Islet precursor cell (in vitro differentiated cells): ENCODE results near the gene SAMD4B.
"Not testable (repeated sequence)": the region's sequence is repeated elsewhere in the genome, so short reads cannot be mapped to it uniquely, and the experiment has no call there.

Source experiments
- DNase-seq: peaks from one replicate; pipeline ENCODE4 v3.0.0-alpha.2; 2018

SAMD4B gene, protein sequence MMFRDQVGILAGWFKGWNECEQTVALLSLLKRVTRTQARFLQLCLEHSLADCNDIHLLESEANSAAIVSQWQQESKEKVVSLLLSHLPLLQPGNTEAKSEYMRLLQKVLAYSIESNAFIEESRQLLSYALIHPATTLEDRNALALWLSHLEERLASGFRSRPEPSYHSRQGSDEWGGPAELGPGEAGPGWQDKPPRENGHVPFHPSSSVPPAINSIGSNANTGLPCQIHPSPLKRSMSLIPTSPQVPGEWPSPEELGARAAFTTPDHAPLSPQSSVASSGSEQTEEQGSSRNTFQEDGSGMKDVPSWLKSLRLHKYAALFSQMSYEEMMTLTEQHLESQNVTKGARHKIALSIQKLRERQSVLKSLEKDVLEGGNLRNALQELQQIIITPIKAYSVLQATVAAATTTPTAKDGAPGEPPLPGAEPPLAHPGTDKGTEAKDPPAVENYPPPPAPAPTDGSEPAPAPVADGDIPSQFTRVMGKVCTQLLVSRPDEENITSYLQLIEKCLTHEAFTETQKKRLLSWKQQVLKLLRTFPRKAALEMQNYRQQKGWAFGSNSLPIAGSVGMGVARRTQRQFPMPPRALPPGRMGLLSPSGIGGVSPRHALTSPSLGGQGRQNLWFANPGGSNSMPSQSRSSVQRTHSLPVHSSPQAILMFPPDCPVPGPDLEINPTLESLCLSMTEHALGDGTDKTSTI

DNA sequence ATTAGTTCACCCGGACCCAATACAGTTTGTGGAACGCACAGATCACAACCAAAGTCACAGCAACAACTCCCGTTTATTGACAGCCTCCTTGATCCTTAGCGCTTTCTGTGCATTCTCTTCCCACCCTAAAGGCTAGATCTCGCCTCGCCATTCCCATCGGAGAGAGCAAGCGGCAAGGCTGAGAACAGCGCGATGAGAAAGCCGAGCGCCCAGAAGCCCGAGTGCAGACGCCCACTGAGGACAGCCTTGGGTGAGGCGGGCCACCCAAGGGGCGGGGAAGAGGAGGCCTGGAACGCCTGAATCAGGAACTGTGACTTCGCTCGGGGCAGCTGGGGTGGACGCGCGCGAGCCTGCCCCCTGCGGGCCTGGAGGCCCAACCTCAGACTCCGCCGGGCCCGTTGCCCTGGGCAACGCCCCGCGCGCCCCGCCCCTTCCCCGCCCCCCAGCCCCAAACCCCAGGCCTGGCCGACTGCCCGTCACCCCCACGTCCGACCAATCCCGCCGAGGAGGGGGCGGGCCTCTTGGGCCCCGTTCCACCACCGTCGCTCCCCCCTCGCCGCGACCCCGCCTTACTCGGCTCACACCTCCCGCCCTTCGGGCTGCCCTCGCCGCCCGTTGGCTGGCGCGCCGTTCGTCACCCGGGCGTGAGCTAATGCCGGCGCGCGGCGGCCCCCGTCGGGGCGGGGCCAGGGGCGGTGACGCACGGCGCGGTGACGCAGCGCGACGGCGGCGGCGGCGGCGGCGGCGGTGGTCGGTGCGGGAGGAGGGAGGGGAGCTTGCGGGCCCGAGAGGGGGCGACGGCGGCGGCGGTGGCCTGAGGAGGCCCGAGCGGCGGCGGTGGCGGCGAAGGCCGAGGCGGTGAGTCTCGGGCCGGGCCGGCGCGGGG is at the start of gene SAMD4B:
SAMD4B (plus strand) TSS at position 703 of the 886 bp plus-strand sequence. CDS start 14,473 bp downstream, outside the sequence.
- peak; percentile 100 for DNase-seq

DNA sequence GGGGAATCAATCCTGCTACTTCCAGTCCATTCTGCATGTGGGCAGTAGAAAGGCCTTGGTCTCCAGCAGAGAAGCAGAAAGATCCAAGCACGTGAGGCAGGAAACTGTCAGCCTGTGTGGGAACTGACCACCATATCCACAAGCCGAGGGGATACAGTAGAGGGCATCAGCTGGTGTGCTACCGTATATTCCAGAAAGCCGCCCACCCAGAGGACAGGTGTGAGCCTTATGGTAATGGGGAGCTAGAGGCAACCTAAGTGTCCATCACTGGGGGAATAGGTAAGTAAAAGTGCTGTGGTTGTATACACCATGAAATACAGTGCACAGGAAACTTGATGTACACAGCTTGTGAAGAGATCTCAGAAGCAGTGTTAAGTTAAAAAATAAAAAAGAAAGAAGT is 48.8 kb upstream of the SAMD4B start:
- DNase-seq: no peak

DNA sequence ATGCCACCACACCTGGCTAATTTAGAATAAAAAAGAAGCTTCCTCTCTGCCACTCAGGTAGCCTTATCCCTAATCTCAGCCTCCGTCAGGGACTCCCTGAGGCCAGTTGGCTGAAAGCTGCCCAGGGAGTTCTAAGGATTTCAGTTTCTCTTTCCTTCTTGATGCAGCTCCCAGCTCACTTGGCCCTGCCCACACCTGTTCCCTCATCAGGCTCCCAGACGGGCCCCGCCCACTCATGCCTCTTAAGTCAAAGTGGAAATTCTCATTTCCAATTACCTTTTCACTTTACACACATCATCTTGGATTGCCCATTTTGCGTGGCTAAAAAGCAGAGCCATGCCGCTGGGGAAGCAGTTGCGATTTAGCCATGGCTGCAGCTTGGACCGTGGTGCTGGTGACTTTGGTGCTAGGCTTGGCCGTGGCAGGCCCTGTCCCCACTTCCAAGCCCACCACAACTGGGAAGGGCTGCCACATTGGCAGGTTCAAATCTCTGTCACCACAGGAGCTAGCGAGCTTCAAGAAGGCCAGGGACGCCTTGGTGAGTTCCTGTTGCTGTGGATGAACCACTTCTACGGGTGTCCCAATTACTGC is 46.1 kb upstream of the SAMD4B start, which contains the start of gene IFNL1:
IFNL1 (plus strand) TSS at position 353 of the 591 bp plus-strand sequence; CDS start at position 368, 15 bp downstream.
- peak; percentile 44 for DNase-seq

DNA sequence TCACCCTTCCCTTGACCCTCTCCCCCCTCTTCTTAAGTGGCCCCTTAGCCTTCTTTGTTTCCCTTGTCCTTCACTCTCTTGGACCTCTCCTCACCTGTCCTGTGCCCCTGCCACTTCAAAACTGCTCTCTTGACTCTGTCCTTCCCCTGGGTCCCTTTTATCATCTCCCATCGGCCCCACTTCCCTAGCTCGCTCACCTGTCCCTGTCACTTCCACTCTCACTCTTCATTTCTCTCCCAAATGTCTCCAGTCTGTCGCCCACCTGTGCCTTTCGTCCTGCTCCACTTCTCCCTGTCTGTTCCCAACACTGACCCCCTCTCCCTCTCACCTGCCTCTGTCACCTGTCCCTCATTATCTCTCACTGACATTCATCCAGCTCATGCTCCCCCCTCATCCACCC is 45.3 kb upstream of the SAMD4B start:
- DNase-seq: no peak

DNA sequence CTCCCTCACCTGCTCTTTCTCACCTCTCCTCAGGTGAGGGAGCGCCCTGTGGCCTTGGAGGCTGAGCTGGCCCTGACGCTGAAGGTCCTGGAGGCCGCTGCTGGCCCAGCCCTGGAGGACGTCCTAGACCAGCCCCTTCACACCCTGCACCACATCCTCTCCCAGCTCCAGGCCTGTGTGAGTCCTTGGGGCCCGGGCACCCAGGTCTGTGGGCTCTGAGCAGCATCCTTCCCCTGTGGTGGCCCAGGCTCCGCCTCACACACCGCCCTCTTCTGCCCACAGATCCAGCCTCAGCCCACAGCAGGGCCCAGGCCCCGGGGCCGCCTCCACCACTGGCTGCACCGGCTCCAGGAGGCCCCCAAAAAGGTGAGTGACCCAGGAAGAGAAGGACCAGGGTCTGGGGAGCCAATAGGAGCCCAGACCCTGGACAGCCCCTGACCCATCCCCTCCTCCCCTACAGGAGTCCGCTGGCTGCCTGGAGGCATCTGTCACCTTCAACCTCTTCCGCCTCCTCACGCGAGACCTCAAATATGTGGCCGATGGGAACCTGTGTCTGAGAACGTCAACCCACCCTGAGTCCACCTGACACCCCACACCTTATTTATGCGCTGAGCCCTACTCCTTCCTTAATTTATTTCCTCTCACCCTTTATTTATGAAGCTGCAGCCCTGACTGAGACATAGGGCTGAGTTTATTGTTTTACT is 44.1 kb upstream of the SAMD4B start:
- peak; percentile 24 for DNase-seq

DNA sequence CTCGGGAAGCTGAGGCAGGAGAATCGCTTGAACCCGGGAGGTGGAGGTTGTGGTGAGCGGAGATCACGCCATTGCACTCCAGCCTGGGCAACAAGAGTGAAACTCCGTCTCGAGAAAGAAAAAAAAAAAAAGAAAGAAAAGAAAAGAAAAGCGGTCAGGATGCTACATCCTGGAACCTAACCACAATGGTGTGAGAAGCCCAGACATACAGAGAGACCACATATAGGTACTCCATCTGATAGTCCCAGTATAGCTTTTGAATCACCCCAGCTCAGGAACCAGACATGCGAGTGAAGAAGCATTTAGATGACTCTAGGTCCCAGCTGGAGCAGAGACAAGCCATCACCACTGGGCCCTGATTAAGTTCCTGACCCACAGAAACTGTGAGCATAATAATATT is 42.8 kb upstream of the SAMD4B start:
- DNase-seq: no peak

DNA sequence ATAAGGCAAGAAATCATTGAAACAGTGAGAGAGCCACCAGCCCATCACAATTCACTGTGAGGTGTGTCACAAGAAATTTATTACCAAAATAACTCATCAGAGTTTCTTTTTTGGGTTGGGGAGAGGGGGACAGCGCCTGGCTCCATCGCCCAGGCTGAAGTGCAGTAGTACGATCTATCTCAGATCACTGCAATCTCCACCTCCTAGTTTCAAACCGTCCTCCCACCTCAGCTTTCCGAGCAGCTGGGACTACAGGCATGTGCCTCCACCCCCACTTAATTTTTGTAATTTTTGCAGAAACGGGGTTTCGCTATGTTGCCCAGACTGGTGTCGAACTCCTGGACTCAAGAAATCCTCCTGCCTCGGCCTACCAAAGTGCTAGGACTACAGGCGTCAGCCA is 42.4 kb upstream of the SAMD4B start:
- DNase-seq: no peak

DNA sequence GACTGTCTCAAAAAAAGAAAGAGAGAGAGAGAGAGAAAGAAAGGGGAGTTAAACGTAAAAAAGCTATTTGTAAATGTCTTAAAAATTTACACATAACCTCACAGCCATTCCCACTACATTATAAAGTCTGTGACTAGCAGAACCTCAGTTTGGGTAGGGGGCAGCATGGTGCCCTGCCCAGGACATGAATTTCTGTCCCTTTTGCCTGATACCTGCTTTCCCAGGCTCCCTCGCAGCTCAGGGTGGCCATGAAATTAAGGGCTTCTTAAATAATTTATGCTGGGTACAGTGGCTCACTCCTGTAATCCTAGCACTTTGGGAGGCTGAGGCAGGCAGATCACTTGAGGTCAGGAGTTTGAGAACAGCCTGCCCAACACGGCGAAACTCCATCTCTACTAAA is 41.2 kb upstream of the SAMD4B start:
- DNase-seq: no peak

DNA sequence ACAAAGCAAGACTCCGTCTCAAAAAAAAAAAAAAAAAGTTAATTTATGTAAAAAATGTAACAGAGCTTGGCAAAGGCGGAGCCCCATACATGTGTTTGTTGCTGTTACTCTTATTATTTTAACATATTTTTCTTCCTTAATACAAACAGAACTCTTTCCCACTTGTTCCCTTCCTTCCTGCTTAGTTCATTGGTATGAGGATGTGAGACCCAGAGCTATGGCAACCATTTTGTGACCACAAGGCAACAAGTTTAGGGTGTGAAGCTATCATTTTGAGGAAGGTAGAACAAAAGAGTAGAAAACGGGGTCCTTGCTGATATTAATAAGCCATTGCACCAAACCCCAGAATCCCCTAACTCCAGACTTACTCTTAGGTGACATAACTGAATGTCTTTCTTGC is 40.7 kb upstream of the SAMD4B start:
- no peak for DNase-seq

DNA sequence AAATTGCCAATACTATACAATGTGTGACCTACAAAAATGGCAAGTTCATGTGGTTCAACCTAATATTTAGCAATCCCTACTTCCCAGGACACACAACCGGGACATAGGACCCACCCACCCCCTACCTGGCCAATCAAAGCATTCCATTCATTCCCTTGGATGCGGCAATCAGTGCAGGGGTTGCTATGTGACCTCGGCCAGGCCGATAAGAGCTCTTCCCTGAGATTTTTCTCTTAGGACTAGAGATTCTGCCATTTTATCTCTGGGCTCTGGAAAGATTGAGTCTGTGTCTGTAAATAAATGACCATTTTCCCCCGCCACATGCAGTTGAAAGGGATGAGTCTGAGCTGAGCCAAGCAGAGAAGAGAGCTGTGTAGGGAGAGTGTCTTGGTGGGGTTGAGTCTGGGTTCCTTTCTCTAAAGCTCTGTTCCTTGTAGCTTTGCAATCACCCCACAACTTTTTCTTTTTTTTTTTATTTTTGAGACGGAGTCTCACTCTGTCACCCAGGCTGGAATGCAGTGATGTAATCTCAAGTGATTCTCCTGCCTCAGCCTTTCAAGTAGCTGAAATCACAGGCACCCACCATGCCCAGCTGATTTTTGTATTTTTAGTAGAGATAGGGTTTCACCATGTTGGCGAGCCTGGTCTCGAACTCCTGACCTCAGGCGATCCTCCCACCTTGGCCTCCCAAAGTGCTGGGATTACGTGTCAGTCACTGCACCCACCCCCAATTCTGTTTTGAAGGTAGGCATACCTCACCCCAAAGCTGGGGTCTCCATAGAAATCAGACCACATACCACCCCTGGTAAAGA is 38.6 kb upstream of the SAMD4B start:
- DNase-seq: peak; percentile 82

DNA sequence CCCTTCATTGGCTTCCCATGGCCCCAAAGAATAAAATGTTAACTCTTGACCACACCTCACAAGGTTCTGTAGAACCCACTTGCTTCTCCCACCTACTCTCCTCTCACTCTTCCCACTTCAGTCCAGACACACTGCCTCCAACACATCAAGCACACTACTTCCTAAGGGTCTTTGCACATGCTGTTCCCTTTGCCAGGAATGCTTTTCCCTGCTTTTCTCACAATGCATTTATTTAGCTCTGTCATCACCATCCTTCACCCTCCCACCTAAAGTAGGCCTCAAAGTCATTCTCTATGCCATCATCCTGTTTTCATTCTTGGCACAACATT is 38.1 kb upstream of the SAMD4B start:
- no peak for DNase-seq

DNA sequence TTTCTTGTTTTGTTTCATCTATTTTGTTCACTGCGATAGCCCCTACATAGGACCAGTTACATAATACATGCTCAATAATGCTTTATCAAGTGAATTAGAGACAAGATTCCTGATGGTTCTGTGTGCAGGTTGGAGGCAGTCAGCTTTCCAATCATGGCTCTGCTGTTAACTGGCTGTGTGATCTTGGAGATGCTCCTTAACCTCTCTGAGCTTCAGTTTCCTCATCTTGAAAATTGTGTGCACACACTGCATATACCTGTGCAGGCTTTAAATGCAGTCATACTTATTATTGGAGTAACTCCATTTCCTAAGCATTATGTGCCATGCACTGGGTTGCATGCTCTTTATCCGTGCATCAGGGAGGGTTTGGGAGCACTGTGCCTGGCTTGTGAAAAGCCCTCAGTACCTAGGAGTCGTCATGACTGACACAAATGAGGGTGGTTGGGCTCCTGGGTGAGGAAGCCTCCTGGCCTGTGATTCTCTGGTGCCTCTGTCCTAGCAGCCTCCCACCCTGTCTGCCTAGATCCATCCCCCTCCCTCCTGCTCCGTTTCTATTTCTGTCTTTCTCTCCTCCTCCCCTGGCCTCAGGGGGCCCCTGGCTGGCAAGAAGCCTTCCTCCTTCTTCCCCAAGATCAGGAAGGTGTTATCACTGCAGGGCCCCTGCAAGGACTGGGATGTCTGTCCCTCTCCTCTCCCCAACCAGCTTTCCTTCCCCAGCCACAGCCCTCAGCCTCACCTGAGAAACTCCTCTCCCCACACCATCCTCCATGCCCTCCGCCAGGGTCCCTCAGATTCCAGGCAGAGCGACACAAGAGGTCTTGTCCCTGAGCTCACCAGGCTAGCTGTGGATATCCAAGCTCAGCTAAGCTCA is 37.3 kb upstream of the SAMD4B start:
- peak; percentile 74 for DNase-seq

DNA sequence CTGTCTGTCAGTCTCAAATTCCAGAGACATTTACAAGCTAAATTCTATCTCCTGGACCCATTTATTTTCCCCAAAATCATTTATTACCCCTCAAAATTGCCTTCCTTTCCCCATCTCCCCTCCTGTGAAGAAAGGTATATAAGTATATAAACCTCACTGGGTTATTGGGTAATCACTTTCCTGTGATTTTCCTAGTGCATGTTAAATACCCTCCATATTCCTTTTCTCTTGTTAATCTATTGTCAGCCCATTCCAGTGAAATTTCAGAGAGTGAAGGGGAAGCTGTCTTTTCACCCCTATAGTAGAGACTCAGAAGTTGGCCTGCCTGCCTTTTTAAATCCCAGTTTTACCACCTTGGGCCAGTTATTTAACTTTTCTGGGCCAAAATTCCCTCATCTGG is 36.1 kb upstream of the SAMD4B start:
- no peak for DNase-seq

DNA sequence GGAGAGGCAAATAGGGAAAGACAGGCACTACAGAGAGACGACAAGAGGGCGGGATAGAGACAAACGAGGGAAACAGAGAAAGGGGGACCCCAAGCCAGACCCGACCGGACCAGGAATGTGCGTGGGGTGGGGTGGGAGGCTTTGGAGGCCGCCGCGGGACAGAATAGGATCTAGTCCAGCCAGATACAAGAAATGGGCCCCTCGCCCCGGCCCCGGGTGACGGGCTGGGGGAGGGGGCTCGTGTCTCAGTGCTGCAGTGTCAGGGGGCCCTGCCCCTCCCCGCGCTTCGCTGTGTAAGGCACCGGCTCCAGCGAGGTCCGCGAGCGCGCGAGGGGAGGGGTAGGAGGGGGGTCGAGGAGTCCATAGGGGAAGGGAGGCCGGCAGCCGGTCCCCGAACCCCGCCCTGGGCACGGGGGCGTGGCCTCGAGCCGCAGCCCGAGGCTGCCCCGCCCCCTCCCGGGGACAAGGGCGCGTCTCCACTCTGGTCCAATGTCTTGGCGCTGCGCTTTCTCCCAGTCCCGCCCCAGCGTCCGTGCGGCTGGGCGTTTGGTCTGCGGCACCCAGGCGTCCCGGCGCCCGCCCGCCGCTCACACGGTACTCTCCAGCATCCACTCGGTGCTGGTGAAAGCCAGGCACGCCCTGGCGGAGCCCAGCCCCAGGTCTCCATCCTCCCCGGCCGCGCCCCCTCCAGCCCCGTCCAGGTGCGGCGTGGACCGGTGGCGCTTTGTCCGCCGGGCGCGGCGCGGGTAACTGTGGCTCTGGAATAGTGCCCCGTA is 35.0 kb upstream of the SAMD4B start:
- DNase-seq: peak; percentile 76

DNA sequence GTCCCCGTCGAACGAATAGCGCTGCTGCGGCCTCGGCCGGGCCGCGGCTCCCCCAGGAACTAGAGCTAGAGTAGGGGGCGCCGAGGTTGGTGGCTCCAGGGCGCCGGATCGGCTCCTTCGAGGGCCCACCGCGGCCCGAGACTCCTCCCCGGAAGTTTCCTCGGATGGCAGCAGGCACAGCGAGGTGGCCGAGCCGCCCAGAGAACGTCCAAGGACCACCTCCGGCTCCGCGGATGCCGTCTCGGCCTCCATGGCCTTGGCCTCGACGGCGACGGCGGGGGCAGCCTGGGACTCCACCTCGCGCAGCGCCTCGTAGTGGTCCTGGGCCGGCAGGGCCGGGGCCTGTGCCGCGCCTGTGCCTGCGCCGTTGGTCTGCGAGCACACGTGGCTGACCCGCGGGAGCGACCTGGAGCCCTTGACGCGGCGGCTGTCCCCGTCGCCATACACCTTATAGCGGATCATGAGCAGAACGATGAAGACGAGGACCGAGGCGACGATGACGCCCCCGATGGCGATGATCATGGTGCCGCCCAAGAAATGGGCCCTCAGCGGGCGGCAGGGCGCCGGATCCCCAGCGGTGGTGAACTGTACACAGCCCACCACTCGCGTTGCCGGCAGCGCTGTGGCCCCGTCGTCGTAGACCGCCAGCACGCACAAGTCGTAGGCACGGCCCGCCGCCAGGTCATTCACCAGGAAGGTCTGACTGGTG is 34.2 kb upstream of the SAMD4B start:
- DNase-seq: no peak

DNA sequence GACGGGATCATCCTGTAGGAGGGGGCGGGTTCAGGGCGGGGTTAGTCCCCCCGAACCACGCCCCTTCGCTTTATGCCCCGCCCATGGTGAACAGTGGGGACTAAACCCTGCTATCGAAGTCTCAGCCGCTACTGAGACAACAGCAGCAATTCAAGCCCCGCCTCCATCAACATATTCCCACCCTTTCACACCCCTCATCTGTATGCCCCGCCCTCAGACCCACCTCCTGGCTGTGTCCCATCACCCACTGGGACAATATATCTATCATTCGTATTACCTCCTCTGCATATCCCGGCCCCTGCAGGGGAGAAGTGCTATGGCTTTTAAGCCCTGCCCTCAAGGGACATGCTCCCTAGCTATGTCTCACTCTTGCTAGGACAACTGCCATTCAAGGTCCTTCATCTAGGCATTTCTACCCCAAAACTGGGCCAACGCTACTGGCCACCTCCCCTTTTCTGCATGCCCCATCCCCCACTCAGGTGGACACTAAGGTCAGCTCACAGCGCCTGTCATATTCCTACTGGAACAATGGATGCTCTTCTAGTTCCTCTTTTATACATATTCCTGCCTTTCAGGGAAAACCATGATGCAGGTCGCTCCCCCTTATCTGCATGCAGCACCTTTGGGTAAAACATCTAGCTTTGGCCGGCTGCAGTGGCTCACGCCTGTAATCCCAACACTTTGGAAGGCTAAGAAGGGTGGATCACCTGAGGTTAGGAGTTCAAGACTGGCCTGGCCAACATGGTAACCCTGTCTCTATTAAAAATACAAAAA is 33.5 kb upstream of the SAMD4B start:
- peak; percentile 85 for DNase-seq

DNA sequence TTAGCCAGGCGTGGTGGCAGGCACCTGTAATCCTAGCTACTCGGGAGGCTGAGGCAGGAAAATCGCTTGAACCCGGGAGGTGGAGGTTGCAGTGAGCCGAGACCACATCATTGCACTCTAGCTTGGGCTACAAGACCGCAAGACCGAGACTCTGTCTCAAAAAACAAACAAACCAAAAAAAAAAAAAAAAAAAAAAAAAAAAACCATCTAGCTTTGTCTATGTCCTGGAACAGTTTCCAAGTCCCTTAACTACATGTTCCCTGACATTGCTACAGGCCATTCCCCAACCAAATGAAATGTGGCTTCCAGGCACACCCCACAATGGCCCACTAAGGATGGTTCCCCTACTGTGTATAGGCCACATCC is 32.9 kb upstream of the SAMD4B start:
- DNase-seq: not testable (repeated sequence)
